SU-DHL-6 (cell line): ENCODE results near the gene ZNF253.
"Not testable (repeated sequence)": the region's sequence is repeated elsewhere in the genome, so short reads cannot be mapped to it uniquely, and the experiment has no call there.

ENCODE experiments used
- H2AFZ ChIP-seq: fragments of 200-600 bp; sonication (generic); 2 replicates; pipeline ENCODE4 v1.6.1; 2014; ENCODE audit warnings: low read depth, mild to moderate bottlenecking, moderate library complexity, mixed read lengths, antibody characterized with exemption, low read length; ENCODE audit not compliant: severe bottlenecking
- H3F3A ChIP-seq: fragments of 200-600 bp; shearing (Covaris generic); 2 replicates; pipeline ENCODE4 v1.6.0; 2016; ENCODE audit warnings: antibody characterized with exemption, mild to moderate bottlenecking; ENCODE audit not compliant: insufficient read depth
- H3K27ac ChIP-seq: fragments of 200-600 bp; sonication (generic); 2 replicates; pipeline ENCODE4 v1.5.1; 2016; ENCODE audit warnings: low read depth, mild to moderate bottlenecking, low read length, moderate library complexity, mixed read lengths
- H3K27me3 ChIP-seq: fragments of 200-600 bp; sonication (generic), shearing (Covaris generic); 2 replicates; pipeline ENCODE4 v1.6.0; 2014; ENCODE audit warnings: mild to moderate bottlenecking, low read length
- H3K36me3 ChIP-seq: fragments of 200-600 bp; sonication (generic); 2 replicates; pipeline ENCODE4 v1.6.1; 2014; ENCODE audit warnings: mild to moderate bottlenecking, low read length, mixed read lengths
- H3K4me2 ChIP-seq: fragments of 300-600, 200-600 bp; shearing (Covaris generic), sonication (generic); 2 replicates; pipeline ENCODE4 v1.6.0; 2014; ENCODE audit warnings: low read length, low read depth, mild to moderate bottlenecking; ENCODE audit not compliant: poor library complexity, severe bottlenecking
- H3K4me3 ChIP-seq: fragments of 200-600 bp; sonication (generic); 2 replicates; pipeline ENCODE4 v1.5.1; 2014; ENCODE audit warnings: antibody characterized with exemption, low read length, mild to moderate bottlenecking, mixed read lengths; ENCODE audit not compliant: insufficient read depth, poor library complexity, severe bottlenecking
- H3K79me2 ChIP-seq: fragments of 200-600 bp; sonication (generic); 2 replicates; pipeline ENCODE4 v1.6.1; 2014; ENCODE audit warnings: mild to moderate bottlenecking, low read length, moderate library complexity; ENCODE audit not compliant: insufficient read depth
- H3K9ac ChIP-seq: fragments of 200-600 bp; sonication (generic); 2 replicates; pipeline ENCODE4 v1.7.0; 2014; ENCODE audit warnings: mild to moderate bottlenecking, low read length
- H3K9me2 ChIP-seq: fragments of 200-600 bp; sonication (generic); replicated peaks from 2 replicates; pipeline ENCODE4 v1.6.1; 2014; ENCODE audit warnings: low read length; ENCODE audit not compliant: insufficient read depth
- H3K9me3 ChIP-seq: fragments of 200-600 bp; sonication (generic); 2 replicates; pipeline ENCODE4 v1.6.1; 2014; ENCODE audit warnings: low read length, mixed read lengths; ENCODE audit not compliant: insufficient read depth
- H4K20me1 ChIP-seq: fragments of 200-600 bp; sonication (generic); 2 replicates; pipeline ENCODE4 v1.6.1; 2014; ENCODE audit warnings: low read depth, mild to moderate bottlenecking, antibody characterized with exemption, low read length, moderate library complexity, mixed read lengths
- EZH2phosphoT487 ChIP-seq: fragments of 200-600 bp; sonication (generic), shearing (Covaris generic); conservative IDR thresholded peaks from 2 replicates; pipeline ENCODE4 v1.6.1; 2018; ENCODE audit warnings: mild to moderate bottlenecking, antibody characterized with exemption, low read length, moderate library complexity, mixed read lengths
- TF ChIP-seq, protein P1 (sequence below): fragments of 200-600 bp; sonication (generic); IDR thresholded peaks from one replicate; pipeline ENCODE4 v1.5.1; 2017; ENCODE audit warnings: antibody characterized with exemption, mild to moderate bottlenecking, low read length, moderate library complexity; ENCODE audit not compliant: insufficient read depth, poor library complexity, severe bottlenecking

ZNF253 gene

DNA sequence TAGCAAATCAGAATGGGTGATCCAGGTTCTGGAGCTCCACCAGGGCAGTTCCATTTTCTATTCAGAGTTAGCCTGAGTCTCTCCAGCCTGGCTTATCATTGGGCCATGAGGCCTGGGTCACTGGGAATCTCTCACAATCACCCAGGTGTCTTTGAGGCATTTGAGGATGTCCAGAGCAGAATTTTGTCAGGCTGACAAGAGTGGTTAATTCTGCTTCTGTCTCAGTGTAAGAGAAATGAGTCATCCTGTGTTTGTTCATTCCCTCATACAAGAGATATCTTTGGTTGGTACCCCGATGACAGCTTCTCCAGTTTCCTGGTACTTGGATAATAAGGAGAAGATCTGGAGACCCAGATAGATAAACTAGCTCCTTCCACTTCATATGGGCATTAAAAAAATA lies 45.5 kb downstream of the ZNF253 start:
- Histone ChIP-seq H3K4me2 (no peak overlapping the region), H3K27me3 (no peaks in the 10 kb centered on the region), H3K9ac (no peak overlapping the region), H3K9me3 (peaks cover 6% of the 10 kb centered on the region; the same call in 1 of the 2 replicates), H3K9me2 (no peaks in the 10 kb centered on the region), H3K36me3 (peaks cover 70% of the 10 kb centered on the region), H3K79me2 (peaks cover 100% of the 10 kb centered on the region), H3F3A (peaks cover 11% of the 10 kb centered on the region; the same call in 1 of the 2 replicates), H4K20me1 (no peaks in the 10 kb centered on the region), H3K4me3 (no peak overlapping the region), H3K27ac (no peak overlapping the region), H2AFZ (no peak overlapping the region)
- TF ChIP-seq, protein P1, sequence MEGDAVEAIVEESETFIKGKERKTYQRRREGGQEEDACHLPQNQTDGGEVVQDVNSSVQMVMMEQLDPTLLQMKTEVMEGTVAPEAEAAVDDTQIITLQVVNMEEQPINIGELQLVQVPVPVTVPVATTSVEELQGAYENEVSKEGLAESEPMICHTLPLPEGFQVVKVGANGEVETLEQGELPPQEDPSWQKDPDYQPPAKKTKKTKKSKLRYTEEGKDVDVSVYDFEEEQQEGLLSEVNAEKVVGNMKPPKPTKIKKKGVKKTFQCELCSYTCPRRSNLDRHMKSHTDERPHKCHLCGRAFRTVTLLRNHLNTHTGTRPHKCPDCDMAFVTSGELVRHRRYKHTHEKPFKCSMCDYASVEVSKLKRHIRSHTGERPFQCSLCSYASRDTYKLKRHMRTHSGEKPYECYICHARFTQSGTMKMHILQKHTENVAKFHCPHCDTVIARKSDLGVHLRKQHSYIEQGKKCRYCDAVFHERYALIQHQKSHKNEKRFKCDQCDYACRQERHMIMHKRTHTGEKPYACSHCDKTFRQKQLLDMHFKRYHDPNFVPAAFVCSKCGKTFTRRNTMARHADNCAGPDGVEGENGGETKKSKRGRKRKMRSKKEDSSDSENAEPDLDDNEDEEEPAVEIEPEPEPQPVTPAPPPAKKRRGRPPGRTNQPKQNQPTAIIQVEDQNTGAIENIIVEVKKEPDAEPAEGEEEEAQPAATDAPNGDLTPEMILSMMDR = no peak
- no peak for TF ChIP-seq EZH2phosphoT487

DNA sequence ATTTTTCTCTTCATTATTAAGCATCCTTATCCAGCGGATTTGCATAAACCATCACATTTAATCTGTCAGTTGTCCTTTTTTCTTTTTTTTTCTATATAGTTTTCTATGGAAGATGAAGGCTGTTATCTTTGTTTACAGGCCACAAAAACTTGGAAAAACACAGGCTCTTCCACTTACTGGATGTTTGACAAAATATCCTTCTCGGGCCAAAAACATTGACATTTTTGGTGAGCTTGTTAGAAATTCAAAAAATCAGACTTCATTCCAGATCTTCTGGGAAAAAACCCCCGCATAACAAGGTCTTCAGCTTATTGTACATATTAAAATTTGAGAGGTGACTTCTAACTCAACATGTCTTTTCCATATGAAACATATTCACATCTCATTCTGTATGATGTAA lies 48.9 kb downstream of the ZNF253 start:
- no peaks in the 10 kb centered on the region for H3K27me3 ChIP-seq
- peaks cover 3% of the 10 kb centered on the region; the same call in 1 of the 2 replicates for H3F3A ChIP-seq
- no peak overlapping the region for H2AFZ ChIP-seq
- H3K4me2 ChIP-seq = no peak overlapping the region
- H3K9me2 ChIP-seq = no peaks in the 10 kb centered on the region
- peaks cover 65% of the 10 kb centered on the region for H3K36me3 ChIP-seq
- H3K79me2 ChIP-seq = peaks cover 71% of the 10 kb centered on the region
- H3K9ac ChIP-seq = no peak overlapping the region
- no peak for TF ChIP-seq EZH2phosphoT487
- TF ChIP-seq, protein P1 = no peak
- H3K4me3 ChIP-seq = no peak overlapping the region
- H4K20me1 ChIP-seq = no peaks in the 10 kb centered on the region
- H3K27ac ChIP-seq = no peak overlapping the region
- peaks cover 5% of the 10 kb centered on the region; the same call in 1 of the 2 replicates for H3K9me3 ChIP-seq

DNA sequence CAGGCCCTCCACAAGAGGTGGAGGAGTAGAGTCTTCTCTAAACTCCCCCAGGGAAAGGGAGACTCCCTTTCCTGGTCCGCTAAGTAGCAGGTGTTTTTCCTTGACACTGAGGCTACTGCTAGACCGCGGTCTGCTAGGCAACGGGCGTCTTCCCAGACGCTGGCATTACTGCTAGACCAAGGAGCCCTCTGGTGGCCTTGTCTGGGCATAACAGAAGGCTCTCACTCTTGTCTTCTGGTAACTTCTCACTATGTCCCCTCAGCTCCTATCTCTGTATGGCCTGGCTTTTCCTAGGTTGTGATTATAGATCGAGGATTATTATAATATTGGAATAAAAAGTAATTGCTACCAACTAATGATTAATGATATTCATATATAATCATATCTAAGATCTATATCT lies 64.7 kb downstream of the ZNF253 start:
- H3K9ac ChIP-seq, H3K27me3 ChIP-seq, H3K9me2 ChIP-seq, H3K4me2 ChIP-seq, H3K4me3 ChIP-seq, H4K20me1 ChIP-seq, H3K27ac ChIP-seq, H2AFZ ChIP-seq, H3F3A ChIP-seq: not testable (repeated sequence)
- H3K36me3 ChIP-seq = peaks cover 87% of the 10 kb centered on the region
- peaks cover 13% of the 10 kb centered on the region; the same call in 1 of the 2 replicates for H3K79me2 ChIP-seq
- H3K9me3 ChIP-seq = peaks cover 56% of the 10 kb centered on the region

DNA sequence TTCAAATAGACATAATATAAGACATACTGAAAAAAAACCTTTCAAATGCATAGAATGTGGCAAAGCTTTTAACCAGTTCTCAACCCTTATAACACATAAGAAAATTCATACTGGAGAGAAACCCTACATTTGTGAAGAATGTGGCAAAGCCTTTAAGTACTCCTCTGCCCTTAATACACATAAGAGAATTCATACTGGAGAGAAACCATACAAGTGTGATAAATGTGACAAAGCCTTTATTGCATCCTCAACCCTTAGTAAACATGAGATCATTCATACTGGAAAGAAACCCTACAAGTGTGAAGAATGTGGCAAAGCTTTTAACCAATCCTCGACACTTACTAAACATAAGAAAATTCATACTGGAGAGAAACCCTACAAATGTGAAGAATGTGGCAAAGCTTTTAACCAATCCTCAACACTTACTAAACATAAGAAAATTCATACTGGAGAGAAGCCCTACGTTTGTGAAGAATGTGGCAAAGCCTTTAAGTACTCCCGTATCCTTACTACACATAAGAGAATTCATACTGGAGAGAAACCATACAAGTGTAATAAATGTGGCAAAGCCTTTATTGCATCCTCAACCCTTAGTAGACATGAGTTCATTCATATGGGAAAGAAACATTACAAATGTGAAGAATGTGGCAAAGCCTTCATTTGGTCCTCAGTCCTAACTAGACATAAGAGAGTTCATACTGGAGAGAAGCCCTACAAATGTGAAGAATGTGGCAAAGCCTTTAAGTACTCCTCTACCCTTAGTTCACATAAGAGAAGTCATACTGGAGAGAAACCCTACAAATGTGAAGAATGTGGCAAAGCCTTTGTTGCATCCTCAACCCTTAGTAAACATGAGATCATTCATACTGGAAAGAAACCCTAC lies 68.0 kb downstream of the ZNF253 start:
- not testable (repeated sequence) for H3K27ac ChIP-seq, H2AFZ ChIP-seq, H3K79me2 ChIP-seq, H3K4me2 ChIP-seq, H4K20me1 ChIP-seq, H3K27me3 ChIP-seq, H3K4me3 ChIP-seq, H3K9ac ChIP-seq, H3K9me2 ChIP-seq
- H3K36me3 ChIP-seq = peaks cover 55% of the 10 kb centered on the region
- H3K9me3 ChIP-seq = peaks cover 46% of the 10 kb centered on the region
- H3F3A ChIP-seq = peaks cover 22% of the 10 kb centered on the region
